GM18861 (cell line): Measurements from ENCODE around the gene FH.

Experiments
- ATAC-seq: cut with Tn5 transposase; IDR thresholded peaks from one replicate; pipeline ENCODE4 v1.9.1; 2021; ENCODE audit not compliant: unreplicated experiment

The FH gene

DNA sequence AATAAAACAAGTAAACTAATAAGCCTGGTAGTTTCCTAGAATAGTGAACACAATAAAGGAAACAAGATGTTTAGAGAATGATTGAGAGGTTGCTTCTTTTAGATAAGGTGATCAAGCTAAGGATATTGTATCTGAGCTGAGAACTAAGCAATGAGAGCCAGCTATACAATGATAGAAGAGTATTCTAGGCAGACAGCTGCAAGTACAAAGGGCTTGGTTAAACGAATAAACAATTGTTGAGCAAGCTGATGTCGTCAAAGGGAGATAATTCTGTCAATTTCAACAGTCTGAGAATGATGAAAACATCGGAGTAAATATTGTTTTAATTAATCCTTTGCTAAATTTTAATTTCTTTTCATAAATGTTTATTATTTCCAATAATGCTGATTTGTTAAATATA lies 5.5 kb upstream of the FH start:
- ATAC-seq: no peak

DNA sequence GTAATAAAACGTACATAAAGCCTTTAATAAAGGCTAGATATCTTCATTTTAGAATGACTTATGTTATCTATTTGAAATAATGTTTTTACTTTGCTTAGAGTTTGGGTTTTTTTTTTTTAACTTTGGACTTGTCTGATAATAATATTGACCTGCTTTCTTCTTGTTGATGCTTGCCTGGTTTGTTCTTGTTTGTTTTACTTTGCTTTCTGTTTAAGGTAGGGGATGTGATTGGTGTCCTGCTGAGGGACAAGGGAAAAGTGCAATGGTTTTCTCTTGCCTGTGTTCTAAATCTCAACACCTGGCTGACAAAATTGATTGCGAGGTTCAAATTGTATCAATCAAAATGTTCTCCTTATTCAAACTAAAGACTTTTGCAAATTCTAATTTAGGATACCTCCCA lies 2.2 kb upstream of the FH start:
- ATAC-seq: no peak

DNA sequence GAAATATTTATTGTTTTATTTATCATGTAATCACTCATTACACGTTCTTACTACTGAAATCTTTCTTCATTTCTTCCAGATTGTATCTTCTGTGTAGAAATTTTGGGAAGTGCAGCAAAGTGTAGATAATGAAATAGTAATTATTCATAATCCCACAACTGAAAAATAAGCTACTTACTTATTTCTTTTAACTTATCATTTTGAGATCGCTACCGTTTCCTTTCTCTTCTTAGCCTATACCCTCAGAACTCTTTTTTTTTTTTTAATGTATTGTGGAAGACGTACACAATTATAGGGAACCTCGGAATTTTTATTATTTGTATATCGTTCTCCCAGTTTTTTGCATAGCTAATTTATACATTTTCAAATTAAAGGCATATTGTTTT lies 518 bp upstream of the FH start:
- ATAC-seq: no peak

DNA sequence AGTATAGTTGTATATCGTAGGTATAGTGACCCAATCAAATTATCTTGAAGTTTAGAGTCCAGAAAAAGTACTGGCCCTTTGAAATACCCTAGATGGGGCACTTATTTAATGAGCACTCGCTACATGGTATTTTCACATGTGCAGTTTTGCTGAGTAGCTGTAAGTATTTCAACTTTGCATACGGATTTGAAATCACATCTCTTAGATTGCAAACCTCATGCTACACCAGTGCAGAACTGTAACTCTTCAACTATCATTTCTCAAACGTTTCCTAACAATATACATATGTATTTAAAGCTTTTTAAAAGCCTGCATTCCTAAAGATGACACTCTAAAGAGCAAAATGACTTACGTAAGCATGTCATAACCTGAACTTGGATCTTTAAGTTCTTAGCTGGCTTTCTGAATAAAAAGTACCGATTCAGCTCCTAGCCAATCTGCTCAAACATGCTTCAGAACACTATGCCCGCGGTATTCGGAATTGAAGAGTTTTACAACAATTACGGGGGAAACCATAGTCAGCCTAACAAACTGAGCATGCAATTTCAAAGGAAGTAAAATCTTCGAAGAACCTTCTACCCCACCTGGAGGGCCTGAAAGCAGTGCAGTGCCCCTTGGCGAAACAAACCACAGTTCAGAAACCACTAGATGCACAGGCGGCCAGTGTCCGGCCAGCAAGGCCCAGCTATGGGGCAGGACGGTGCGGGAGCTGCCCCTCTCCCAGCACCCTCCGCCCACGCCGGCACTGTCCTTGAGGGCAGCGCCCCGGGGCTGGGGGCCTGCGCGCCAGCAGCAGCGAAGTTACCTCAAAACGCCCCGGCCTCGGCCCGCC lies 863 bp downstream of the FH start:
- peak; percentile 21 for ATAC-seq

DNA sequence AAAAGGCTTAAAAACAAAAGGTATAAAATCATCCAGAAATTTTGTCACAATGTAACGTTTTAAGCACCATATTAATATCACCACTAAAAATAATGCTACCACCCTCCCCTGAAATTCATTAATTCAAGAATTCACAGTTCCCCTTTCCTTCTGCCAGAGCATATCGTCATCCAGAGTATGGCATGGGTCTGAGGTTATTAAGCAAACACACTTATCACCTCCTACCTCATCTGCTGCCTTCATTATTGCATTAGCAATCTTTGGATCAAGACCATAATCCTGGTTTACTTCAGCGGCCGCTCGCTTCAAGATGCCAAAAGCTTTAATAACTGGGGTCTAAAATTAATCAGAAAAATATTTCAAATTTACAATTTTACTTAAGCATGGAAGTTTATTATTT lies 6.2 kb downstream of the FH start:
- no peak for ATAC-seq

DNA sequence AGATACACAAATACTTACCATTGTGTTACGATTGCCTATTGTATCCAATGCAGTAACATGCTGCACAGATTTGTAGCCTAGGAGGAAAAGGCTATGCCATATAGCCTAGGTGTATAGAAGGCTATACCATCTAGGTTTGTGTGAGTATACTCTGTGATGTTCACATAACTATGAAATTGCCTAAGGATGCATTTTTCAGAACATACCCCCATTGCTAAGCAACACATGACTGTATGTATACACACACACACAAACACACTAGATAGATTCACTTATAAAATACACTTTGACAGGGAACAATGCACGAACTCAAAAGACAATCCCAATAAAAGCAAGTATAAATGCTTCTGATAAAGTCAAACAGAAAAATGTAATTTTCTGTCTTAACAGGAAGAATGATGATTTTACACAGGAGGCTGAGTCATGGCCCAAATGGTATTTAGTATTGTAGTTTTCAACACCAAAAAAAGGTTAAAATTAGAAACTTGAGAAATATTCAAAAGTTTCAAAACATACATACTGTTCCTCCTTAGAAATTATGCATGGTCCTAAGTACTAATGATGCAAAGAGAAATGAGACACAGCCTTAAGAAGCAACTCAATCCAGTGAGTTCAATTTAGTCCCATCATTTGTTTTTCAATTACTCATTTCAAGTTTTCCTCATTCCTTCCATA lies 12.2 kb downstream of the FH start:
- ATAC-seq: no peak

DNA sequence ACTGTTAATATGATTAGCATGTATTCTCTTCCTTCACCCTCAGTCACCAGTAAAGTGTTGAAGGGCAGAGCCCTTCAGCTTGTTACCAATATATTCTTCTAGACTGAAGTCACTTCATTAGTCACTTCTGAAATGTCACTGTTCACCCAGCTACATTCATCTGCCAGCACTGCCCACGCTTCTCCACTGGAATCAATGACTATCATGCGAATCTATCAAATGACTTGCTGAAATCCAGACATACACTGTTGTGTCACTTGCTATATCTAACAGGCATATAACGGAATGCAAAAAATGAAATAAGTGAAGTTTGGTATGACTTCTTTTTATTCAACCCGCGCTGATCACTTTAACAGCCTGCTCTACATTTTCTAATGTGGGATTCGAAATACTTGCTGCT lies 16.1 kb downstream of the FH start:
- no peak for ATAC-seq

DNA sequence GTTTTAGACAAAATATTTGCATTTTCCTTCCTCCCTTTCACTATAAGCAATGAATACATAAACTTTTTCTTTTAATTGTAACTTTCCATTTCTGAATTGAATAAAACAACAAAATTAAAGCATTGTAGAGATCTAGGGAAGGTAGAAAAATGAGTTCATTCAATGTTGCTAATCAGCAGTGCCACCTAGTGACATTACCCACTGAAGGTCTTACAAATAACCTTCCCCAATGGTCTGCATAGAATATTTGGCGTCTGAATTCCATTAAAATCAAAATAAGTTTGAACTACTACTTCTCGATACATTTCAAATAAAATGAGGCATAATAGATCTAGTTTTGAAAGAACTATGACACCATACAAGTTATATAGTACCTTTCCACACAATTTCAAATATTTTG lies 19.6 kb downstream of the FH start:
- no peak for ATAC-seq

DNA sequence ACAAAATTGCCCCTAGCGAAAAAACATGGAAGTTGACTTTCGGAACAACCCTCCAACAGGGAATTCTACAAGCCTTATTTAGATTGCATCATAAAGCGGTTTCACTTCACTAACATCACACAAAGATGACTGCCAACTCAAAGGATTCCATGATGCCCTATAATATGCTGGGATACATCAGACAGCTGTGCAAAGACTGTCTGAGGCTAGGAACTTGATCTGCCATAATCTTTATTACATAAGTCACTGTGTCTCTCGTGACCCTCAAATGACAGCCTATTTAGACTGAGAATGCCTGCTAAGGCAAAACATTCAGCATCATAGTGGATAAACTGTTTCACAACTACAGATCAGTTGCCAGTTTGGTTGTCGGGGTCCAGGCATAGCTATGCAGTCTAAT lies 23.8 kb downstream of the FH start:
- ATAC-seq: no peak

DNA sequence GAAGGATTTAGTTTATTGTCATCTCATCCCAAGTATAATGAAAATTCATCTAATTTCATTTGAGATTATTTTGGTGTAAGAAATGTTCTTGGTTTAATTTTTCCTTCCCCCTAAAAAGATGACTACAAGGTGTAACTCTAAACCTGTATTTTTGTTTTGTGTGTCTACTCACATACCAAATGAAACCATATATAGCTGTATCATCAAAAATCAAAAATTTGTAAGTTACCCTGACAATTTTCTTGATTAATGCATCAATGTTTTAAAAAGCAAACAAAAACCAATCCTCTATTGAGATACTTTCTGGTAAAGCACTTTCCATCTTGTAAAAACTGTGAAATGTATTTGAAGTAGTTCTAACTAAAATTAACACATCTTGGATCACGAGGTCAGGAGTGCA lies 30.8 kb downstream of the FH start:
- no peak for ATAC-seq

DNA sequence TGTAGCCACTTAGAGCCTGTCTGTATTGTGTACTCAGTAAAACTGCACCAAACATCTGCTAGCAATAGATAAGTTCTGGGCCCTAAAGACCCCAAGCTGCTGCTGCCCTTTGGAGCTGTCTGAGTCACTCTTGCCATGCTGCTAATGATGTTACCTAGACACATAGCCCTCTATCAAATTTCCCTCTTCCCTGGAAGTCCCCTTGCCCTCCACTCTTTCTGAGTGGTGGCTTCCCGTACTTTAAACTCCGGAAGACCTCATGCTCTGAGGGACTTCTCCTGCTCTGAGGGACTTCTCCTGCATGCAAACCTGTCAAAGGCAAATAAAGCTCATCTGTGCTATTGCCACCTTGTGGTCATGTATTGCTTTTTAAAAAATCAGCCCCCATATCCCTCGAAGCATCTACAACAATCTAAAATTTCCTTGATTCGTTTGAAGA lies 34.0 kb downstream of the FH start:
- peak; percentile 34 for ATAC-seq

DNA sequence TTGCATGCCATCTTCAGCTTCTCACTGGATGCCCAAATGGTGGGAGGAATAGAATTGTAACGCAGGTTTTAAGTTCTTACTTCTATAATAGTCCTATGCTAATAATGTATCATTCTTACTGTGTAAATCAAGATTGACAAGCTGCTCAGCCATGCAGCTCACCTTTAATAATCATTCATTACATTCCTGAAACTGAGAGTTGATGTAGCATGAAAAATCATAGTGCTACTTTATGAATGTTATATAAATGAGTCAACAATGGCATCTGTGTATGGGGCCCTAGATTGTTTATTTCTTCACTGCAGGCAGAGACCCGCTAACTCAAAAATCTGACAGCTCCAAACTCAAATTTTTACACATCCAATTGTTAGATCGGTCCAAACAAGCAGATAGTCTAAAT lies 34.4 kb downstream of the FH start:
- ATAC-seq: peak; percentile 82

DNA sequence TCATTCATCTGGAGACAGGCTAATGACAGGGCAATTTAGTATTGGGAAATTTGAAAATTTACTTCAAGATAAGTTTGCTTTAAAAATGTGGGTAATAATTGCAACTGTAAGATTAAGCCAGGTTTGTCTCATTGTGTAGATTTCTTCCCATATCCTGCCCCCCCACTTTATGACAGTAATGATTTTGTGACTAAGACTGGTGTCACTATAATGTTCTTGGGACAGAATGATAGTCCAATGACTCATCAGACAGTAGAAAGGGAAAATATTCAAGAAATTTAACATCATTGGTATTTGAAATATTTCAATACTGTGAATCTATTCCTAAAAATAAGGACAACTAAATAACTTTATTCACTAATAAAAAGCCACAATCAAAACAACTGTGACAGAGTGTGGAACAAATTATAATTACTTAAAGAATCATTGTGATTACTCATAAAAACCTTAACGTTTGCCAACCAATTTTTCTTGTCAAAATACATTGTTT lies 36.7 kb downstream of the FH start:
- ATAC-seq: no peak

DNA sequence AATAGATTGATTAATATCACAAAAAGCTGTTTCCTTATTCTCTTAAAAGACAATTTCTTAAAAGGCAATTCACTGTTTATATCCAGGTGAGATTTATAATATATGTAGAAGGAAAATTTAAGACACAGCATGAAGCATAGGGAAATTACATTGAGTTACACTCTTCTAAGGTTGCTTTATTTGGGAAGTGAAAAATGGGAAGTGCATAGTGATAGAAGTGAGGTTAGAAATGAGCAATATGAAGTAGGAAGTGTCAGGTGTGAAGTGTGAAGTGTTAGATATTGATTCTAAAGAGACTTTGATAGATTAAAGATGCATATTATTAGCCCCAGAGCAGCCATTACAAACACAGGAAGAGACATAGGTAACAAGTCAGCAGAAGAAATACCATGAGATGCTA lies 40.3 kb downstream of the FH start:
- no peak for ATAC-seq

DNA sequence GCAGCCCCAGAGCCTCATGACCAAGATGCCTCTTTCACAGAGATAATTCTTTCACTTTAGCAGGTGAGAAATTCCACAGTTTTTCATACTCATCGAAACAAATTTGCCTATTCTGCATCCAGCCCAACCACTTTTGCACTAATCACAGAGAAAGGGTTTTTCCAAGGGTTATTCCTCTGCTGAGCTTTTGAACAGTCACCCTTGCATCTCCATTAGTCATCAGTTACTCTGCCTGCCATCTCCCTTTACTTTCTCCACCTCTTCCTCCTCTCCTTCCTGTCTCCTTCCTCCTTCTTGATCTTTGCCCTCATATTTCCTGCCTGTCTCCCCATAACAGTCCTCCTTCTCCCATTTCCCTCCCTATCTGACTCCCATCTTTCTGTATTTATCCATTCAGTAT lies 43.9 kb downstream of the FH start:
- ATAC-seq: no peak

DNA sequence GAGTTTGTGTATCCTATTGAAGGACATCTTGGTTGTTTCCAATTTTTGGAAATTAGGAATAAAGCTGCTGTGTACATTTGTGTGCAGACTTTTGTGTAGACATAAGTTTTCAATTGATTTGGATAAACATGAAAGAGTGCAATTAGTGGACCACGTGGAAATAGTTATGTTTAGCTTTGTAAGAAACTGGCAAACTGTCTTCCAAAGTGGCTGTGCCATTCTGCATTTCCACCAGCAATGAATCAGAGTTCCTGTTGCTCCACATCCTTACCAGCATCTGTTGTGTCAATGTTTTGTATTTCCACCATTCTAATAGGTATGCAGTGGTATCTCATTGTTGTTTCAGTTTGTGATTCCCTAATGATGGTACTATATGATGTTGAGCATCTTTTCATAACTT lies 46.5 kb downstream of the FH start:
- no peak for ATAC-seq

DNA sequence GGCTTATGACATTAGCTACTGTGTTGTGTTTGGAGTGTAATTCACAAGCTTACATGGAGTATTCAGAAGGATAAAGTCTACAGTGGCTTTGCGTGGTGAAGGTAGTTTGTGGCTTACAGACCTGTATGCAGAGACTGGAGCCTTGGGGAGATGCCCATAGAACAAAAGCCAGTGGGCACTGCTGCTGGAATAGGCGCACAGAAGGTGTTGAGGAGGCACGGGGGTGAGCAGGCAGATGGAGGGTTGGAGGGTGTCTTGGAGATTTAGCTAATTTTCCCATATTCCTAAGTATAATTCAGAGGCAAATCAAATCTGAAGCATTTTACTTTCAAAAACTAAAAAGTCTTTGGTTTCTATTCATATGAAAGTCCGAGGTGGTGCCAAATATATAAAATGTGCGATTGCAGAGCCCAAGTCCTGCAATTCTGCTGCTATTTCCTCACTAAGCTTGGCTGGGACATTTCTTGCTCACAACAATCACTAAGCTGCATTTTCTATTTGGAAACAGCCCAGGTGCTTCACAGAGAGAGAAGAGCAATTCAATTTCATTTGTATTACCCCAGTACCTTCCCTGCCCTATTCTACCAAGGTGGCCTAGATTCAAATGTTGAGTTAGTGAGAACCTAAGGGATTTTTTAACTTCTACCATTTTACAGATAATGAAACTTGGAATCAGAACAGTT lies 48.5 kb downstream of the FH start:
- no peak for ATAC-seq

DNA sequence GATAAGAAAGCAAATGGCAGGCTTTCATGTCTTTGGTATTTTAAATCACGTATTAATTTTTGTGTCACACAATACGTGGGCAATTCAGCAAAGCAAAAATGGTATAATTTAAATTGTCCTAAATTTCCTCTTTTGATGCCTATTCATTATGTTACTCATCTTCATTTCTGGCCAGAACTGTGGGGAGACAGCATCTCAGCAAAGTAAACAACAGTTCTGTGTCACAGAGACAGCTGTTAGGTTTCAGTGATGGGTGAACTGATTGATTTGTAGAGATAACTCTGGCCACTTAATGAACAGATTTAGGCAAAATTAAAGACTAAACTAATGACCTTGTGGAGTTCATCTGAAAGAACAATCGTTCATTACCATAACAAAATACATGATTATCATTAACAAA lies 49.2 kb downstream of the FH start:
- no peak for ATAC-seq

DNA sequence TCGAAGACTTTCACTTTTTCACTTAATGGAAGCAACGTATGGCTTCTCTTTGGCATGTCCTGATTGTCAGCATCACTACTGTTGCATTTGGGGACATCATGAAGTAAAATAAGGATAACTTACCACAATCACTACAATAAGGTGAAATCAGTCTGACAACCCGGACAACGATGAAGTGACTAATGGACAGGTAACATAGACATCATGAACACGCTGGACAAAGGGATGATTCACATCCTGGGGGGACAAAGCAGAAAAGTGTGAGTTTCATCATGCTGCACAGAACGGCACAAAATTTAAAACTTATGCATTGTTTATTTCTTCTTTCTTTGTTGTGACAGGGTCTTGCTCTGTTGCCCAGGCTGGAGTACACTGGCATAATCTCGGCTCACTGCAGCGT lies 53.9 kb downstream of the FH start:
- ATAC-seq: no peak

DNA sequence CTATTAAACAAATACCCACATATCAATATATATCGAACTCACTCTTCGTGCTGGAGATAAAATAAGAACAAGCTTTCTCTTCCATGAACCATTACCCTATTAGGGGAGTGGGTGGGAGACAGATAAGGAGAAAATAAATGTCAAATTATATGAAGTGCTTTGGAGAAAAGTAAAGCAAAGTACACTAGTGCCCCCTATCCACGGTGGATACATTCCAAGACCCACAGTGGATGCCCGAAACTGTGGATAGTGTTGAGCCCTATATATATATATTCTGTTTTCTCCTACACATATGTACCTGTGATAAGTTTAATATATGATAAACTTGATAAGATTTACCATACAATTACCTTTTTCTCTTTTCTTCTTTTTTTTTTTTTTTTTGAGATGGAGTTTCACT lies 54.6 kb downstream of the FH start:
- ATAC-seq: no peak

DNA sequence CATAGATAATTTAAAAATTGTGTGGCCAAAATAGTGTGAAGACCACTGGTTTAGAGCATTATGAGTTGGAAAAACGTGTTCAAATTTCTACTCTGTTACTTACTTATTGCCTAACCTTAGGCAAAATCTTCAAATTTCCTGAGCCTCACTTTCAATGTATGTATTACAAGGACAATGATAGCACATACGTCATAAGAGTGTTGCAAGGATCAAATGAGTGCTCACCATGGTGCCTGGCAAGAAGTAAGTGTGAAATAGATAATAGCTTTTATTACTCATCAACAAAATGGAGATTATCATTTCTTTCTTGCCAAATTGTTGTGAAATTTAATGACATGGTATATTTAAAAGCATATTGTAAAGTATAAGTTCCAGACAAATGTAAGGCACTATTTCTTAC lies 57.2 kb downstream of the FH start:
- ATAC-seq: no peak
